DLD1 (cell line): ENCODE measurements around the gene PEX14.

Source experiments
- in situ Hi-C: cut with HindIII; loops from 2 replicates; pipeline ENCODE4 v1.10.0; 2017; ENCODE audit warnings: low sequenced_read_pairs

Gene PEX14

DNA sequence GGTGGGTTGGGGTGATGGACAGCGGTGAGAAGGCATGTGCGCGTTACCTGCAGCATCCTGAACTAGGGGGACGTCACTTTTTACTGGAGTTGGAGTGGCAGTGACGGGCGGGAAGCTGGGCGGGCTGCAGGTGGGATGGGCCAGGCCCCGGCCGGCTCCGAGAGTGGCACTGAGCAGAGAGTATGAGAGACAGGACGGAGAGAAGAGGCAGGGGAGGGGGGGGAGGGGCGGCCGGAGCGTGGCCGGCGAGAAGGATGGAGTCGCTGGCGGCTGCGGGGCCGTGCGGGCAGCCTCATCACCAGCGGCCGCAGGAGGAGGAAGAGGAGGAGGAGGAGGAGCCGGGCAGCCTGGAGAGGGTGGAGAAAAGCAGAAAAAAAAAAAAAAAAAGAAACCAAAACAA is 167.2 kb downstream of the PEX14 start:
- in situ Hi-C loops, result no loop called here

DNA sequence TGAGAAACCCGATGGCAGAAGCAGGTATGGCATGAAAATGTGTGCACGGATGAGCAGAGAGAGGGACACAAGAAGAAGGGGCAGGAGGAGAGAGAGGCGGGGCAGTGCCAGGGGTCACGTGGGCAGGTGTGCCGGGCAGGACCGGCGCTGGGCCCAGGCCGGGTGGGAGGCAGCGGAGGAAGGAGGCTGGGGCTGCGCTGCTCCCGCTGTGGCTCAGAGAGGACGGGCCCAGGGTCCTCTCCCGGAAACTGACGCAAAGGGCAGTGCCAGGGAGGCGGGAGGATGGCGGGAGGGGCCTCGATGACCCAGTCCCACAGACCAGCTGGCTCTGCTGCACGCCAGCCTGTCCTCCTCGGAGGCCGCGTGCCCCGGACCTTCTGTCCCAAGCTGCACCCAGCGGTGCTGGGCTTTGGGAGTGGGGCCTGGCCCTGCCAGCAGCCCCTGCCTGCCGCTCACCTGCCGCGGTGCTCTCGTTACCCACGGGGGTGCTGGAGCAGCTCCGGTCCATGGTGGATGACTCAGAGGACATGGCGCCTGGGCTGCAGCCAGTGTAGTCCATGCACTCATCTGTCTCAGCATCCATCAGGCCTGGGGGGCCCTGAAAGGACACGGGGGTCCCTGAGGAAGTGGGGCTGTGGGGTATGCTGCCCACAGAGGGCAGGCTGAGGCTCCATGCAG is 167.8 kb downstream of the PEX14 start:
- in situ Hi-C loops, result no loop called here

DNA sequence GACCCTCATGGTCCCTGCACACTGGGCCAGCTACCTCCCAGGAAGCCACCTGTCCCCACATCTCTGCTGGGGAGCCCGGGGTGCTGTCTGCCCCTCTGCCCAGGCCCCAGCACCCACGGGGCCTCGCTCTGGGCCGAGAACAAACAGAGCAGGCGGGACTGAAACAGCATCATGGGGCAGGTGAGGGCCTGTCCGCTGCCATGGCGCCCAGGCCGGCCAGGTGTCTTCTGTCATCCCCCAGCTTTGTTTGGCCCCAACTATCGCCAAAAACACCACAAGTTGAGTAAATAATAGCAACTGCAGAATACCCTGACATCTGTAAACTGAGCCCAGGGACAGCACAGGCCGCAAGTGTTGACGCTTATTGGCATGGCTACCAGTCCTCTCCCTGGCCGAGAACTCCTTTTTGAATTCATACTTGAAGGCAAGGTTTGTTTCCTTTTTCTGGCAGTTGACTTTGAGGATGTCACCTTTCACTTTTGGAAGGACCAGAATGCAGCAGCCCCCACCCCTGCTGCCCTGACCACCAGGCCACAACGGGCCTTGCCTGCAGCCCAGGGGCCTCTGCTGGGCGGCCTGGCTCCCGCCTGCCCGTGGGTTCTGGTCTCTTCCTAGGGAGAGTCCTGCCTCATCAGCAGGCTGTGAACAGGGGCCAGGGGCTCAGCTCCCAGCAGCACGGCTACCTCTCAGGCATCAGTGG is 169.0 kb downstream of the PEX14 start:
- in situ Hi-C loops, result no loop called here

DNA sequence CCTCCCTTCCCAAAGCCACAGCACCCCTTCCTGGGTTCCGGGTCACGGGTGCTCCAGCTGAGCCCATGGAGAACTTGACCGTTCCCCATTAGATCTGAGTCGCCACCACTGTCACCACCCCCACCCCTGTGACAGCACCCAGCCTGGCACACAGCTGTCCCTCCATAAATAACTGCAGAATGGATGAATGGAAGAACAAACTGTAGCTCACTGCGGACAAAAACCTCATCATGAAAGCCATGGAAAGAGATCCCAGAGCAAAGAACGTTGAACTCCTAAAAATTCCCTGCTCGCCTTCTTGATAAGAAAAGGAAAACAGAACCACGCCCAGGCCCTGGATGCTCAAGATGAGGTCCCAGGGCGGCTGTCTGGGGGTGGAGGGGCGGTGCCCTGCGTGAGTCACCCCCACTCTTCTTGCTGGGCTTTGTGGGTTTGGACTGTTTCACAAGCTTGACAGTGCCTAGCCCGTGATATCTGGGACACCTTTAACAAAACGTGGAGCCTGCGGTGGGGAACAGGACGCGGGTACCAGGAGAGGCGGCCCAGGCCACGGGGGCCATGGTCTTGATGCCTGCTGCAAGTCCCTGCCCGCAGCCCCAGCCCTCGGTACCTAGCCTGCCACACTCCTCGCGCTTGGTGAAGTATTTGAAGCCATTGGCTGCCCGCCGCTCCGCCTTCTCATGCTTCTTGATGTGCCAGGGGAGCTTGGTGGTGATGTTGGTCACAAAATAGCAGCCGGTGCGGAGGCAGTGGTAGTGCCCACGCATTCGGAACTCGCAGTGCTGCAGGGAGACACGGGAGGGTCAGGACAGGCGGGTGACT is 169.8 kb downstream of the PEX14 start:
- in situ Hi-C loops, result no loop called here

DNA sequence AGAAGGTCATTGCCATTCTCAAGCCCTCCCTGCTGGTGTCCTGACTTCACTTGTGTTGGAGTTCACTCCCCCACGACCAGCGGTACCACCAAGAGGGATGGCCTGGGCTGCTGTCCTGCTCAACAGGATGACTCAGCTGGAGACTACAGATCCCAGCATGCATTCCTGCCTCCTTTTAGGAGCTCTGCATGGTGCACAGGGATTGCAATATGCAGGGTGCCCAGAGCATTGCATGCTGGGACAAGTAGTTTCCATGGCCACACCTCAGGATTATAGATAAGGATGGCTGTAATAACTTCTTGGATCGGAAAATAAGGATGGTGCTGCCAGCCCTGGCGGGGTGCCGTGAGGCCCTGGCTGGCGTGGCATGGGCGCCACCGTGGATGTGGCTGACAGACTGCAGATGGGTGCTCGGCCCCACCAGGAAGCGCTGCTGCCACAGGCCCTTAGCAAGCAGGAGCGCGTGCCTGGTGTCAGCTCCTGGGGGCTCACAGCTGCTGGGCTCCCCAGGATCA is 171.7 kb downstream of the PEX14 start:
- in situ Hi-C loops, result no loop called here

DNA sequence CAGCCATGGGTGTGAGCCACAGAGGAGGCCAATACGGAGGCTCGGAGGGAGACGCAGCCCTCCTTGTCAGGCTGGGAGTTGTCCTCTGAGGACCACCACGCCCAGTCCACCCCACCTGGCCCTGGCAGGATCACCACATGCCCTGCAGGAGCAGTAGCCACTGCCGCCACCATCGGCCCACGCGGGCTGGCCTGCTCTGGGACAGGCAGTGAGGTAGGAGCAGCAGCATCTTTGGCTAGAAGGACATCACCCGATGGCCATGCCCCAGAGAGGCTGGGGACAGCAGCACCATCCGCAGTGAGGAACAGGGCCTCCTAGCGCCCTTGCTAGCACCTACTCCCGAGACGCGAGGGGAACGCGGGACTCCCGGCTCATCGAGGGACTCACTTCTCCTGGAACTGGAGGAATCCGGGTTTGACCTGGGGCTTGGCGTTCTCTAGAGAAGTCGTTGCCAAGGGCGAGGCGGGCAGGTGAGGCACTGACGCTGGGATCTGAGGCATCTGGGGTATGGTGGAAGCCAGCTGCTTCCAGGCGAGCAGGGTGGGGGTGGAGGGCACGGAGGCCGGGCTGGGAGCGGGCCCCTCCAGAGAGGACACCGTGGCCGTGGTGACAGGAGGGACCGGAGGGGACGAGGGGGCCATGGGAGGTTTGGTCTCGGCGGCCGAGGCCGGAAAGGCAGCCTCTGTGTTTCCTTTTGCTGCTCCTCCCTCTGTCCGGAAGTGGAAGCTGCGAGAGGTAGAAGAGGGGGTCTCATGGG is 172.8 kb downstream of the PEX14 start:
- in situ Hi-C loops, result no loop called here

DNA sequence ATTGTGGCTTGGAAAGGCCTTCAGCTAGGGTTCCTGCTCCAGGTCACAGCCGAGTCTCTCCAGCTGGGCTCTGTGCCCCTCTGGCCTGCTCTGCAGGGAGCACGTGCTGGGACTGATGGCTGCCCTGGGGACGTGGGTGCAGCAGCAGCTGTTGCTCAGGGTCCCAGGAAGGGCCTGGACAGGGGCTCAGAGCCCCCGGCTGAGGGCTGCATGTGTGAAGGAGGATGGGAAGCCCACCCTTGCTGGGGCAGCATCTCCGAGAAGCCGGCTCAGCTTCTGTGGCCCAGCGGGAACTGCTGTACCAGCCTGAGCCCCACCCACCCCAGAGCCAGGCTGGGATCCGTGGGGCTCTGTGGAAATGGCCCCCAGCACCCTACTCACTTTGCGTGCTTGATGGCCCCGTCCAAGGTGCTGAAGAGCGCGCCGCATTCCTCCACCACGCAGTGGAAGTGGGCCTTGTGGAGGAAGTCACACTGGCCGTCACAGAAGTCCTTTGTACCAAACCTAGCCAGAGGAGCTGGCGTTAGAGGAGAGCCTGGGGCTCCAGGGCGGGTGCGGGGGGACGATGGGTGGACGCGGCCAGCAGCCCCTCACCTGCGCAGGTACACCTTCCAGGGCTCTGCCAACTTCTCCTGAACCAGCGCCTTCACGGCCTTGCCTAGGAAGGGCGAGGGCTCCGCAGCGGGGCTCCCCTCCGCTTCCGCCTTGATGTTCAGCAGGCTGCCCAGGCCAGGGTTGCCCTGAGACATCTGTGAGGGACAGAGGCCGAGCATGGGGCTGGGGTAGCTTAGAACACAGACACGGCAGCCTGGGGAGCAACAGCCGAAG is 174.2 kb downstream of the PEX14 start:
- in situ Hi-C loops, result no loop called here

DNA sequence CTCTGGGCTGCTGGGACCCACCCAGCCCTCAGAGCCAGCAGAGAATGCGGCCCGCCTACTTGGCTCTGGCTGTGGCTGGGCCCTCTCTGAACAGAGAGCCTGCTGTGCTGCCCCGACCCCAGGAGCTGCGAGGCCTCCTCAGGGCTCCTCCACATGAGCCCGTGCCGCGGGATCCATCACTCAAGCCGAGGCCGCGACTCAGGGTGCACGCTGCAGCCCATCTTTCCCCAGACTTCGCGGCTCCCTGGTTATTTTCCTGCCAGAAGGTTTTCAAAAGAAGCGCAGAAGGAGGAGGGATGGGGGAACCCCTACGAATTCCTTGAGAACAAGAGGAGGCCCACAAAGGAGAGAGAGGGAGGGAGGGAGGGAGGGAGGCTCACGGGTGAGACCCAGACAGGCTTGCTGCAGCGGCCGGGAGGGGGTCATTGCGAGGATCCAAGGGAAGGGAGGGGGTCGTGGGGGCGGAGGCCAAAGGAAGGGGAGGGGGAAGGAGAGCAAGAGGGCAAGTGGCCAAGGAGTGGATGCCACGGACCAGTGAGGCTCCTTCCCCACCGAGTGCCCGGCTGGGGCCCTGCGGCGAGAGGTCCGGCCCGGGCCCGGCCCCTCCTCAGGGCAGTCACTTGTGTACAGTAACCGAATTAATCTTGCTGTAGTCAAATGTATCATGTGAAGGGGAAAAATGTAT is 174.9 kb downstream of the PEX14 start:
- in situ Hi-C loops, result no loop called here

DNA sequence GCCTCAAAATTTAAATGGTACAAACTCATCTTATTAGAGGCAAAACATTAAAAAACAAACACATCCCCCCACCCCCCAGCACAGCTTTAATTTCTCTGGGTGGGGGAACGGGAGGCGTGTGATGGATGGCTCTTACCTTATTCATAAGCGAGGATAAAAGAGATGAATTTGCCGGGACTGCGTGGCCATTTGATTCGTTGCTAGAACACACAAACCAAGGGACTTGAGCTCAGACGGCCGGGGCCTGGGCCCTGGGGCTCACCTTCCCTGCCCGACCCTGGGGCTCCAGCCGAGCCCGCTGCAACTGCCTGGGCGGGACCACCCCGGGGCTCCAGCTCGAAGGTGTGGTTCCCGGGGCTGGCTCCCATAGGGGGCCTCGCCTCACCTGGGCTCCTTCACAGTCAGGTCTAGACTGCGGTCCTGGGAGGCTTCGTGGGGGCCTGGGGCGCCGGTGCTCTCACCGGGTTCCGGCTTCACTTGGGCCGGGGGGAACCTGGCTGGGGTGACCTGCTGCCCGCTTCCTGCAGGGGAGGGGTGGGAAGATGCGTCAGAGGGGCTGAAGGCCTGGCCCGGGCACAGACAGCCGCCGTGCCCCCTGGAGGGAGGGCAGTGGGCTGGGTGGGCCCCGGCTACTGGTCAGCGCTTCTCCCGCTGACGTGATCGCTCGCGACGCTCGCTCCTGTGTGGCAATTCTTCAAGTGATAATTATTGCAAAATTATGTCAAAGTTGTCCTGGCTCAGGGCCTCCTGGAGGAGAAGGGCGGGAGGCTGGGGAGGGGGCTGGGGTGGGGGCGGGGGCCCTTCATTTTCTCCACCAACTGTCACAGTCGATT is 176.0 kb downstream of the PEX14 start:
- in situ Hi-C loops, result no loop called here

DNA sequence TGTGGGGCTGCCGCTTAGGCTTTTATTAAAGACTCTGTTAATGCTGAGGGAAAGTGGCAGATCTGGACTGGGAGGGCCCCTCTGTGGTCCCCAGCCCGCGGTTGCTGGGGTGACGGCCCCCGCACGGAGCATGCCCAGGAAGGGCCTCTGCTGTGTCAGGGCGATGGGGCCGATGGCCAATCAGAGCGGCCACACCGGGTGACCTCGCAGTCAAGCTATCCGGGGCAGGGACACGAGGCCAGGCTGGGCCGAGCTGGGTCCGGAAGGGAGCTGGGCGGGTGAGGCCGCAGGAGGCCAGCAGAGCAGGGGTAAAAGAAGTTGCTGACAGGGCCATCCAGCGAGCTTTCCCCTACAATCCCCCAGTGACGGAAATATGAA is 176.6 kb downstream of the PEX14 start:
- in situ Hi-C loops, result no loop called here

DNA sequence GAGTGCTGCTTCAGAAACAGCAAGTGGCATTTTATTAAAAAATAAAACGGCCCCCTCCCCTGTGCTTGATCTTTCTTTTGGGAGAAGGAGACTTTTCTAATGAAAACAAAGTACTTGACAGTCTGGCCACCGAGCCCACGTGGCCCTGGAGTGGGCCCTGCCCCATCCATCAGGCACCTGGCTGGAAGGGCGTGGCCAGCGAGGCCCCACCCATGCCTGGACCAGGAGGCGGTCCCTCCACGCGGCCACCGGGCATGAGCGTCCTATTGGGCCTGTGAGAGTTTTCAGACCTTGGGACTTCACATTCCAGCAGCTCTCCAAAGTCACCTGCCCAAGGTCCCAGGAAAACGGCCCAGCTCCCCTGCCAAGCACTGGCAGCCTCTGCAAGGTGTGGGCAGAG is 177.0 kb downstream of the PEX14 start:
- in situ Hi-C loops, result no loop called here

DNA sequence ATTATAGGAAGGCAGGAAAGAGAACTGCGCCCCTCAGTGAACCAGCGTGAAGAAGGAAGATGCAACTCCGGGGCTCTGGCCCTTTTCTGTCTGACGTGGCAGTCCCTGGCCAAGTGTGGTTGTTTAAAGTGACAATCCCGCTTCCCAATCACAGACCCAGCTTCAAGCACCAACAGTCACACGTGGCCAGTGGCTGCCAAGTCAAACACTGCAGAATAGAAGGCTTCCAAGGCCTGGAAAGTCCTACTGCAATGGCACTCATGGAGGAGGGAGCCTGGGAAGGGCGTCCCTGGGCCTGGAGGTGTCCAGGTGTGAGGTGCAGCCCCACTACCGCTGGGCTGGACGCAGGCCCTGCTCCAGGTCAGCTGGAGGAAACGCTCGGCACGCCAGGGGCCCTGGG is 177.9 kb downstream of the PEX14 start:
- in situ Hi-C loops, result no loop called here

DNA sequence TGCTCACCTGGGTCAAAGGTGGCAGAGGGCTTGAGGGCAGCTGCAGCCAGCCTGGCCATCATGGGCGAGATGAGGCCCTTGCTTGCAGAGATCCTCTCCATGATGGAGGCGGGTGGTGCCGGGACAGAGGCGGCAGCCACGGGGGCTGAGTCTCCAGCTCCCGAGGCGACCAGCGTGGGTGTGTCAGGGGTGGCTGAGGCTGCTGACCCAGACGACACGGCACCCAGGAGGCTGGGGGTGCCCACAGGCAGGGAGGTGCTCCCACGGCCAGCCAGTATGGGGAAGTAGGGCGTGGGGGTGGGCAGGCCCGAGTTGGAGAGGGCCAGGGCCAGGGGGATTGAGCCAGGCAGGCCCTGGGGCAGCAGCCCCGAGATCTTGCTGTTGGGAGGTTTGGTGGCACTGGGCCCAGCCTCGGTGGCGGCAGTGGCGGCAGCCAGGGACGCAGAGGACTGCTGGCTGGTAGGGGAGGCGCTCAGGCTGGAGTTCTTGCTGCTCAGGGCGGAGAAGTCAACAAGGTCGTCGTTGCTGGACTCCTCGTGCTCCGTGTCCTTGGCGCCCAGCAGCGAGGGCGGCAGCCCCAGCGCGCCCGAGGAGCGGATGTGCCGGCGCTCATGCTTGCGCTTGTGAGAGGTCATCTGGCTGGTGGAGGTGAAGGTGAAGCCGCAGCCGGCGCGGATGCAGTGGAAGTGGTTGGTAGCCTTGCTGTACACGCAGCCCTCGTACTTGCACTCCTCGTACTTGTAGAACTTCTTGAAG is 178.8 kb downstream of the PEX14 start:
- in situ Hi-C loops, result no loop called here

DNA sequence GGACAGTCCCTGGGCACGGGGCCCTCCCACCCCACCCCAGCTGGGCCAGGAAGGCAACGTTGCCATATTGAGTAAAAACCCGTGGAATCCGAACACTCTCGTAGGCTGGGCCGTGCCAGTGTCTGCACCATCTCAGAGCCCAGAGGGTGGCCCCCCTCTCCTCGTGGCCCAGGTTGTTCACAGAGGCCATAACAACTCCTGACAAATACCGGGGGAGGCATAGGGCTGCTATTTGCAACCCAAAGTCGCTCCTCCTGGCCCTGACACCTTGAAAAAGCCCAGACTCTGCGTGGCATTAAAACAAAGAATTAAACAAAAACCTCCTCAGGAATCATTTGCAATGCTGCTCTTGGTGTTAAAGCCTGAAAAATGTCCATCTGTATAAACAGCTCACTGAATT is 180.3 kb downstream of the PEX14 start:
- in situ Hi-C loops, result no loop called here

DNA sequence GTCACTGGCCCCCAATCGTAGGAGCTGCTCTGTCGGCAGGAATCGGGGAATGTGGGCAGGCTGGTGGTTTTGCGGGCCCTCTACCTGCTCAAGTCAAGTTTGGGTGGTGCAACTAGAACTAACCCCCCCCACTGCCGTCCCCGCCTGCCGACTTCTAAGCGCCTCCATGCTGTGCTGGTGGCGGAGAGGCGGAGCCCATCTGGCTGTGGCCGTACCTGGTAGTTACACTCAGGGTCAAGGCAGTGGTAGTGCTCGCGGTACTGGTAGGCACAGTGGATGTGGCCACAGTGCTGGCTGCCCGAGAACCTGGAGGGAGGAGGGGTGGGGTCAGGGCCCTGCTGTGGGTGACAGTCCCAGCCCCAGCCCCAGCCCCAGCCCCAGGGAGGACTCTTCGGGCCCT is 181.7 kb downstream of the PEX14 start:
- in situ Hi-C loops, result no loop called here

DNA sequence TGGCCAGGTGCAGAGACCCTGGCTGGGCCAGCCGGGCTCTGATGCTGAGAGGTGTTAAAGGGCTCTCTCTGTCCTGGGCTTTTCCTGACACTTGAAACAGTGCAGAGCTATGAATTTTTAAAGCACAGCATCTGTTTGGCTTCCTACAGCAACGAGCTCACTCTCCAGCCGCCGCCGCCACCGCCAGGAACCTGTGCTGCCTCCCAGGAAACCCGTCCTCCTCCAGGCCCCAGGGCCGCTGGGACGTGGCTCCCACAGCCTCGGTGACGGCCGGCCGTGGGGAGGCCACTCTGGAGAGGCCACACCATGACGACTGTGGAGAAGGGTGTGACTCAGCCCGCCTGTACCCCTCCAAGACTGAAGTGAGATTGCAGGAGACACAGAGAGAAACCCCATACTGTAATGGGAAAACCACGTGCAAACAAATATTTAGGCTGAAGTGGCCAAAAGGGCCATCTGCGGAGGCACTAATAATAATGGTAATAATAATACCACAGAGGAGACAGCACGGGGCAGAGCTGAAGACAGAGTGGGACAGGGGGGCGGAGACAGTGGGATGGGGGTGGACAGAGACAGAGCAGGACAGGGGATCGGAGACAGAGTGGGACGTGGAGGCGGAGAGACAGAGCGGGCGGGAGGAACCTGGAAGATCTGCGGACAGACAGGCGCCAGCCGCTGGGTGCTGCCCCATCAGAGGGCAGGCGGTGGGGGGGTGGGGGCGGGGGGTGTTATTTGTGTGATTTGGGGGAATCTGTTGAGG is 182.5 kb downstream of the PEX14 start:
- in situ Hi-C loops, result no loop called here

DNA sequence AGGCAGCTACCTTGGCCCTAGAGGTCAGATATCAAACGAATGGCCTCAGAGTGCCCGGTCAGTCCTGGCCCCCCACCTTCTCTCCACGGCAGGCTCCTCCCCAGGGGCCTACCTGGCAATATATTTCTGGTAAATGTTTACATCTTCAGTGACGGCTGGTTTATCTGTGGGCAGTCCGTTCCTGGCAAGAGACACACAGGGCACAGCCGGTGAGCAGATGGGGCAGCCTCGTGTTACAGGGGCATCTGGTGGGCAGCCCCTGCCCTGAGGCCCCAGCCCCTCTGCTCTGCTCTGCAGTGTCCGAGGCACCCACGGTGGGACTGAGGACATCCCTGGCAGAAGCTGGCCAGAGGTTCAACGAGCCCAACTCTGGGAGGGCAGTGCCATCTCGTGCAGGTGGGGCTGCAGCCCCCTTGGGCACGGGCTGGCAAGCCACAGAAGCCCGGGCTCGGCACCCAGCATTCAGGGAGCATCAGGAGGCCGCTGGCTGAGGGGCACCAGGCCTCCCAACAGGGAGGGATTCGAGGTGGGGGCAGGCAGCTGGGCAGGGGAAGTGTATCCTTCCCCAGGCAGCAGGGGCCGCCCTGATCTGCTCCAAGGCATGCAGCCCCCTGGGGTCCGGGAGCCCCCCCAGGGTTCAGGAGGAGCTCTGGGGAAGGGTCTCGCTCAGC is 183.8 kb downstream of the PEX14 start:
- in situ Hi-C loops, result no loop called here
